ENCODE measurements around the gene MFN1. TPM values are rescaled to one million over a fixed set of nuclear protein-coding genes. Genes with fewer than 3 reads are reported as not detected.
A peak's percentile ranks its signal among the peaks of the same experiment; 100 is the strongest.

Gene MFN1
- total and polyA plus RNA-seq, 8 donors, result 38.8 to 82.0 (median 66.6) TPM

DNA sequence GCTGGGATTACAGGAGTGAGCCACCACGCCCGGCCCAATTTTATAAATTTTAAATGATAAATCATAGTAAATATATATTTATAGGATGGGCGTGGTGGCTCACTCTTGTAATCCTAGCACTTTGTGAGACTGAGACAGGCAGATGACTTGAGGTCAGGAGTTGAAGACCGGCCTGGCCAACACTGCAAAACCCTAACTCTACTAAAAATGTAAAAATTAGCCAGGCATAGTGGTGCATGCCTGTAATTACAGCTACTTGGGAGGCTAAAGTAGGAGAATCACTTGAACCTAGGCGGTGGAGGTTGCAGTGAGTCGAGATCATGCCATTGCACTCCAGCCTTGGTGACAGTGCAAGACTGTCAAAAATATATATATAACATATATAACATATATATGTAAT lies 26.4 kb downstream of the MFN1 start:
- no peak for DNase-seq
- TF ChIP-seq, protein P1, sequence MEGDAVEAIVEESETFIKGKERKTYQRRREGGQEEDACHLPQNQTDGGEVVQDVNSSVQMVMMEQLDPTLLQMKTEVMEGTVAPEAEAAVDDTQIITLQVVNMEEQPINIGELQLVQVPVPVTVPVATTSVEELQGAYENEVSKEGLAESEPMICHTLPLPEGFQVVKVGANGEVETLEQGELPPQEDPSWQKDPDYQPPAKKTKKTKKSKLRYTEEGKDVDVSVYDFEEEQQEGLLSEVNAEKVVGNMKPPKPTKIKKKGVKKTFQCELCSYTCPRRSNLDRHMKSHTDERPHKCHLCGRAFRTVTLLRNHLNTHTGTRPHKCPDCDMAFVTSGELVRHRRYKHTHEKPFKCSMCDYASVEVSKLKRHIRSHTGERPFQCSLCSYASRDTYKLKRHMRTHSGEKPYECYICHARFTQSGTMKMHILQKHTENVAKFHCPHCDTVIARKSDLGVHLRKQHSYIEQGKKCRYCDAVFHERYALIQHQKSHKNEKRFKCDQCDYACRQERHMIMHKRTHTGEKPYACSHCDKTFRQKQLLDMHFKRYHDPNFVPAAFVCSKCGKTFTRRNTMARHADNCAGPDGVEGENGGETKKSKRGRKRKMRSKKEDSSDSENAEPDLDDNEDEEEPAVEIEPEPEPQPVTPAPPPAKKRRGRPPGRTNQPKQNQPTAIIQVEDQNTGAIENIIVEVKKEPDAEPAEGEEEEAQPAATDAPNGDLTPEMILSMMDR (IDR thresholded peaks at IDR 0.05), result no peak
- ATAC-seq, result no peak
- Histone ChIP-seq H3K9me3 (no peaks in the 10 kb centered on the region), H3K36me3 (peaks cover 0 to 61% of the 10 kb centered on the region in 2 donors), H3K27ac (no peak overlapping the region), H3K4me1 (no peaks in the 10 kb centered on the region), H3K27me3 (no peaks in the 10 kb centered on the region), H3K4me3 (no peak overlapping the region)
- intact Hi-C loops (cut with DNase I), result no loop called here

DNA sequence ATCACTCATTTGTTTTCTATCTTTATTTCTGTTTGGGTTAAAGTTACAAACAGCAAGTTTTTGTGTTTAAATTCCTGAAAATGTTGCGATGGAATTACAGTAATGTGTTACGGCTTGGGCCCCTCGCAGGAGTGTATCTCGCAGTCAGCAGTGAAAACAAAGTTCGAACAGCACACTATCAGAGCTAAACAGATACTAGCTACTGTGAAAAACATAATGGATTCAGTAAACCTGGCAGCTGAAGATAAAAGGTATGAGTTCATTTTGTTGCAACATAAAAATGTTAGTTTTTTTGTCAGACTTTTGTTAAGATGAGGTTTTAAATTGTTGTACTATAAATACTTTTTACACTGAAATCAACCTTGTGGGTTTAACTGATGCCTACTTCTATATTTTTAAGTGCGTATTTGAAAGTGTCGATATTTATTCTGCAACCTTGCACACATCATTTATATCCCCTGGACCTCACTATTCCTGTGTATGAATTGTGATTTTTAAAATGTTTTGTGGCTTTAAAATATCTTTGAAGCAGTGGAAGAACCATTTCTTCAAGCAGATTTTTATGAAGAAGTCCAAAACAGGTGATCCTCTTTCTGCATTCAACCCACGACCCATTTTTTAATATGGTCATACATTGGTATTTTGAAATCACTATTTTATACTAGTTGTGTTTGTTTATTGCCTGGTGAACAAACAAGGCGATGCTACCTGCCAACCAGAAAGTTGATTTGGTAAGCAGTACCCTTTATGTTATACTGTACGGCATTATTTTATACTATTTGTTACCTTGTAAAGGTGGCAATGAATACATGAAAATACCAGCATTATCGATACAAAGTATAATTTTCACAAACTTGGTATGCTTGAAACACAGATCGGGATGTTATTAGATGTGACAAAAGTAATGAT lies 27.8 kb downstream of the MFN1 start:
- H3K27ac ChIP-seq, result no peak overlapping the region
- H3K4me3 ChIP-seq, result no peak overlapping the region
- ATAC-seq, result no peak
- H3K27me3 ChIP-seq, result no peaks in the 10 kb centered on the region
- intact Hi-C loops (cut with DNase I), result no loop called here
- TF ChIP-seq, protein P1 (IDR thresholded peaks at IDR 0.05), result no peak
- H3K36me3 ChIP-seq, result peaks cover 0 to 64% of the 10 kb centered on the region in 2 donors
- H3K9me3 ChIP-seq, result no peaks in the 10 kb centered on the region
- no peak for DNase-seq
- H3K4me1 ChIP-seq, result no peaks in the 10 kb centered on the region

DNA sequence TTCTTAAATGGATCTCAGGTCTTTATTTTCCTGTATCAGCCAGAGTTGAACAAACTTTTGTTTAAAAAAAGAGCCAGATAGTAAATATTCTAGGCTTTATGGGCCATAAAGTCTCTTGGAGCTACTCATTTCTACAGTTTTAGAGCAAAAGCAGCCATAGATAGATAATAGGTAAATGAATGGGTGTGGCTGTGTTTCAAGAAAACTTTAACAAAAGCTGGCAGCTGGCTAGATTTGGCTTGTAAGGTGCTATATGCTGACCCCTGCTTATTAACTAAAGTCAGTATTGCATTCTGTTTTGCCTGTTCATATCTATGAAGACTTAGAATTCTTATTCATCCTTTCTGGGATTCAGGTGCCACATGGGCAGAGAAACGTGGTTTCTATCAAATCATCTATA lies 29.0 kb downstream of the MFN1 start:
- Histone ChIP-seq H3K4me3 (no peak overlapping the region), H3K4me1 (no peaks in the 10 kb centered on the region), H3K27ac (no peak overlapping the region), H3K36me3 (peaks cover 0 to 67% of the 10 kb centered on the region in 2 donors), H3K27me3 (no peaks in the 10 kb centered on the region), H3K9me3 (no peaks in the 10 kb centered on the region)
- no peak for ATAC-seq
- TF ChIP-seq, protein P1 (IDR thresholded peaks at IDR 0.05), result no peak
- no peak for DNase-seq
- intact Hi-C loops (cut with DNase I), result no loop called here

DNA sequence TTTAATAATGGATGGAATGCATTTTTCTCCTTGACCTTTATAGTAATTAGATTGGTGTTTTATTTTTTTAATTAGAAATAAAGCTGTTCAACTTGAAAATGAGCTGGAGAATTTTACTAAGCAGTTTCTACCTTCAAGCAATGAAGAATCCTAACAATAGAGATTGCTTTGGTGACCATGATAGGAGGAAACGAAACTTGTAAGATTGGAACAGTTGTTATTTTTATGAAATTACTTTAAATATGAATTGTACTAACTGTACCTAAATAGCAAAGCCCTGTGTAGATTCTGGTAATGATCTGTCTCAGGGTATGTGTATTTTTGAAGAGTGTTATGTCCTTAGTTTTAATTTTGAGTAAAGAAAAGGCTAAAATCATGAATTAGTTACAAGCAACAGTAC lies 44.4 kb downstream of the MFN1 start:
- TF ChIP-seq, protein P1 (IDR thresholded peaks at IDR 0.05), result no peak
- intact Hi-C loops (cut with DNase I), result no loop called here
- H3K27ac ChIP-seq, result peak overlapping the region in 1 of 2 donors; percentile 10
- no peak for ATAC-seq
- H3K36me3 ChIP-seq, result peaks cover 0 to 87% of the 10 kb centered on the region in 2 donors
- H3K27me3 ChIP-seq, result no peaks in the 10 kb centered on the region
- DNase-seq, result no peak
- no peaks in the 10 kb centered on the region for H3K4me1 ChIP-seq
- H3K4me3 ChIP-seq, result no peak overlapping the region
- H3K9me3 ChIP-seq, result no peaks in the 10 kb centered on the region

DNA sequence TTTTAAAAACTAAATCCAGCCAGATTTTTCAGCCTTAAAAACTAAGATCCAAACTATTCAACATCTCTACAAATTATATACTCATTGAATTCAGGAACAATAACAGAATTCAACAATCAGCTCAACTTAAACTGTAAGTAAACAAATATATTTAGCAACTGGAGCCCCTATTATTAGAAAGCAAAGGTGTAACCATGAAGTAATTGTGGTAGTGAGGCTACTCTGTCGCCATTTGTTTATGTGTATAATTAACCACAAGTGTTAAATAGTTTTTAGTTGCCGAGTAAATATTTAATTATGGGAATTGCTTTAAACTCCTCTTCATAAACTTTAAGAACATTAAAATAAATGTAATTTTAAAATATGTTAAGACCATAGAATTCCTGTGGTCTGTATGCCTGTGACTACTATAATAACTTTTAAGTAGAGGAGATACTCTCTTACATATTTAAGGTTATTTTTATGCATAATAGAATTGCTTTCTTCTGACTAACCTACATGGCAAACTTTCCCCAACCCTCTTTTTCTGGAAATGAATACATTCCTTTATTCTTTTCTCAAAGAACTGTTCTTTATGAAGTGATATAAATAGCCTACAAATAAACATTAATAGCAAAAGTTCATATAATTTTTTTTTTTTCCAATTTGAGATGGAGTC lies 51.2 kb downstream of the MFN1 start:
- intact Hi-C loops (cut with DNase I), result no loop called here
- ATAC-seq (no peak), DNase-seq (no peak)
- no peak overlapping the region for H3K4me3 ChIP-seq
- H3K27me3 ChIP-seq, result no peaks in the 10 kb centered on the region
- H3K27ac ChIP-seq, result no peak overlapping the region
- H3K36me3 ChIP-seq, result peaks cover 0 to 90% of the 10 kb centered on the region in 2 donors
- TF ChIP-seq, protein P1 (IDR thresholded peaks at IDR 0.05), result no peak
- no peaks in the 10 kb centered on the region for H3K4me1 ChIP-seq
- no peaks in the 10 kb centered on the region for H3K9me3 ChIP-seq

All from left lung (tissue), 10 donors.